ENCODE results near the gene ADCY1.

DNA sequence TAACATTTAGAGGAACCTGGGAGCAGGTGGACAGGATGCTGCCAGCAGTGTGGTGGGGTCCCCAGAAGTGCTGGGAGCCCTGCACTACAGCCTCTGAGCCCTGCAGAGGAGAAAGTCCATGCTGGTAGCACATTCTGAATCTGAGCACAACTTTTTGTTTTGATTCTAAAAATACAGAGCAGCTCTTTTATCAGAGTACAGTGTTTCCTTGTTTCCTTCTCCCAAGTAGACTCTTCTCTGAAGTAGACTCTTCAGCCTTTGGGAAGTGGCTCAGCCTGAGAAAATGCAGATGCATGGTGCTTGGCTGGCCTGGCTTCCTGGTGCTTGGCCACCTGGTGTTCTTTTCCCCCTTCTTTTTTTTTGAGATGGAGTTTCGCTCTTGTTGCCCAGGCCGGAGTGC, 9.1 kb downstream of the ADCY1 start:
- TF ChIP-seq GATA2 (IDR thresholded peaks at IDR 0.05; ENCODE audit: low read depth, low read length) (no peak), GATA3 (IDR thresholded peaks at IDR 0.05; ENCODE audit: low read depth, low read length) (no peak)
